Activated CD4-positive, alpha-beta T cell treated with anti-CD3 and anti-CD28 coated beads for 36 hours (primary cell): Measurements from ENCODE around the gene PRELID1. TPM values are rescaled to one million over a fixed set of nuclear protein-coding genes. Genes with fewer than 3 reads are reported as not detected.

Experiments used
- ATAC-seq: fragments of 200-7000 bp; cut with Tn5 transposase; one replicate; pipeline ENCODE4 v1.10.0; 2021; ENCODE audit warnings: mild to moderate bottlenecking, moderate library complexity
- CTCF ChIA-PET: fragments of 350-600 bp; sonication (Branson Sonifier 250); formaldehyde crosslinking; loops from one replicate; lab custom pipeline; 2021; ENCODE audit warnings: antibody characterized with exemption; lab: Charles Lee
- POLR2A ChIA-PET: fragments of 350-600 bp; sonication (Branson Sonifier 250); formaldehyde crosslinking; loops from one replicate; lab custom pipeline; 2021; ENCODE audit warnings: antibody characterized with exemption, inconsistent platforms; lab: Charles Lee
- DNase-seq: peaks from one replicate; pipeline ENCODE4 v3.0.0-alpha.2; 2020
- H3K27ac Mint-ChIP-seq: one replicate; pipeline ENCODE4 v1.8.0; 2021; ENCODE audit warnings: mixed read lengths
- H3K27me3 Mint-ChIP-seq: one replicate; pipeline ENCODE4 v1.8.0; 2021; ENCODE audit warnings: mixed read lengths
- H3K36me3 Mint-ChIP-seq: one replicate; pipeline ENCODE4 v1.8.0; 2021; ENCODE audit warnings: low read depth, mixed read lengths
- H3K4me1 Mint-ChIP-seq: one replicate; pipeline ENCODE4 v1.8.0; 2021; ENCODE audit warnings: mixed read lengths
- H3K4me3 Mint-ChIP-seq: one replicate; pipeline ENCODE4 v1.8.0; 2021; ENCODE audit warnings: mild to moderate bottlenecking, moderate library complexity, mixed read lengths
- H3K9me3 Mint-ChIP-seq: one replicate; pipeline ENCODE4 v1.8.0; 2021; ENCODE audit warnings: low read depth, mixed read lengths
- intact Hi-C, 2 experiments: fragments of 100-400 bp; cut with DNase I in 1 of 2; cut with micrococcal nuclease in 1 of 2; formaldehyde crosslinking; loops; one replicate each; pipeline versions ENCODE4 v1.14.2 to v1.15.1; 2022 to 2024; cut with DNase I, micrococcal nuclease
- total RNA-seq, 2 experiments: library from RNA; stranded (reverse); gene quantifications; one replicate each; pipeline ENCODE4 v1.2.3, GENCODE V29; 2021

The PRELID1 gene
- total RNA-seq, 2 experiments from 2014 or later = 266 to 362 TPM

DNA sequence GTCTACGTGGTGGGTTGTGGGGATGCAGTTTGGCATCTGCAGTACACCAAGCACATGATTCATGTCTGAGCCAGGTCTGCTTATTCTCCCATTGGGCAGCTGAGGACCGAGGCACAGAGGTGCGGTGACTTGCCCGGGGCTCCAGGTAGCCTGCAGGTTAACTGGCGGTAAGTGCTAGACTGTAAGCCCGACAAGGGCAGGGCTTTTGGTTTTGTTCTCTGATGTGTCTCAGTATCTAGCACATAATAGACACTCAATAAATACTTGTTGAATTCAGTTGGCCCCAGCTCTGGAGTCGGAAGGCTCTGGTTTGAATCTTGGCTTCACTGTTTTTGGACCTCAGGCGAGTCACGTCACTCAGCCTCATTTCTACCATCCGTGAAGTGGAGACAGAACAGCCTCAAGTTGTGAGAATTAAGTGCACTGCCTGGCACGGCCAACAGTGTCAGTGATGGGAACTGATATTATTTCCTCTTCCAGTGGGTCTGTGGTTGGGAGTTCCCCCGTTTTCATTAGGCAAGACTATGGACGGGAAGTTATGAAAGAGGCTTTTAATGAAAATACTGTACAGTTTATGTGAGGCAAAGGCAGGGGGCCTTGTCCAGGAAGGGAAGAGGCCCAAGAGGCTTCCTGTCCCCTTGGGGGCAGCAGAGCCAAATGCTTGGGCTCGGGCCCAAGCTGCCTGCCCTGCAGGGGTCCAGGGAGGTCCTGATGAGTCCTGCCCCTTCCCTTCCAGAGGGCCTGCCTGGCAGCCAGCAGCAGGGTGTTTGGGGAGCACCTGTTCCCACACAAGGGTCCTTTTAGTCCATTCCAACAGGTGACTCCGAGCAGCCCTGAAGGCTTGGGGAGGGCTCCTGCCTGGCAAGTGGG is 3.3 kb downstream of the PRELID1 start:
- CTCF ChIA-PET = interaction anchor here (1.2 to 1.3 kb wide), 2 partner anchors 82 to 150 kb away, joined by 3 to 4 read pairs; no protein-coding TSS in a partner anchor
- Mint-ChIP-seq H3K9me3 (no peaks in the 10 kb centered on the region), H3K27ac (peak overlapping the region; percentile 34), H3K36me3 (peaks cover 39% of the 10 kb centered on the region), H3K4me3 (no peak overlapping the region), H3K27me3 (no peaks in the 10 kb centered on the region), H3K4me1 (peaks cover 48% of the 10 kb centered on the region)
- POLR2A ChIA-PET = no interaction called here
- DNase-seq (no peak), ATAC-seq (no peak)
- intact Hi-C loops = loop anchor here in 1 of 2 experiments (10.0 kb wide), 1 partner anchor 898 kb away; the partner anchor contains the start of gene HNRNPAB

DNA sequence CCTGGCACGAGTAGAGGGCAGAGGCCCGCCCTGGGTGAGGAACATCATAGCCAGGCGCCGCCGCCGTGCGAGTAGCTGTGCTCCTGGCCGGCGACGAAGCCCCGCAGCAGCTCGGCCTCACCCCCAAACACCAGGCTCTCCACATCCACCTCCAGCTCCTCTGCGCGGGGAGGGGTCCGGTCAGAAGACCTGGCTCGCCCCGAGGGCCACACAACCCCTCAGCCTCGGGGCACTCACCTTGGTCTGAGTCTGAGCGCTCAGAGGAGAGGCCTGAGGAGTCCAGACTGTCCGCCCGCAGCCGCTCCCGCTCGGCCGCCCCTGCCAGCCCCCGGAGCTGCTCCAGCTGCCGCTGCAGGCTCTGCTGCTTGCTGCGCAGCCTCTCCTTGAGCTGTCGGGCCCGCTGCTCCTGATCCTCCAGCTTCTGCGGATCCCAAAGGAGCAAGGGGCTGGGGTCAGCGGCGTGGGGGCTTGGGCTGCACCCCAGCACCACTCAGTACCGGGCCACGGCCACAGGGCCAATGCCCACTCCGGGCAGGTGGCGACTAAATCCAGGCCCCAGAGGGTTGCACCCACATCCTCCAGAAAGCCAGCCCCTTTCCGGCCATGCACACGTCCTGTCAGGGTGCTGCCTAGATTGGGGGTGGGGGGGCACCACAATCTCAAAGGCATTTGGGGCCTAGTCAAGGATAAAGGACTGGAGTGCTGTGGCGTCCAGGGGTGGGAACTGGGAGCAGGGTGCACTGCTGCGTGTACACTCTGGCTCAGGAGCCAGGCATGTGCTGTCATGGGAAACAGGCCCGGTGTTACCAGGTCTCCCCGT is 4.2 kb downstream of the PRELID1 start:
- DNase-seq (no peak), ATAC-seq (no peak)
- CTCF ChIA-PET = interaction anchor here (0.9 to 4.9 kb wide), 10 partner anchors 41 to 208 kb away, joined by 3 to 47 read pairs (median 8); partner anchors contain the start of gene LMAN2
- no peak overlapping the region for H3K4me3 Mint-ChIP-seq
- no peak overlapping the region for H3K27ac Mint-ChIP-seq
- no peaks in the 10 kb centered on the region for H3K9me3 Mint-ChIP-seq
- peaks cover 39% of the 10 kb centered on the region for H3K36me3 Mint-ChIP-seq
- POLR2A ChIA-PET = interaction anchor here (1.2 kb wide), 1 partner anchor 11 kb away, joined by 6 read pairs; no protein-coding TSS in a partner anchor
- peaks cover 45% of the 10 kb centered on the region for H3K4me1 Mint-ChIP-seq
- intact Hi-C loops = loop anchor here in 1 of 2 experiments (10.0 kb wide), 1 partner anchor 897 kb away; the partner anchor contains the start of gene HNRNPAB
- no peaks in the 10 kb centered on the region for H3K27me3 Mint-ChIP-seq

DNA sequence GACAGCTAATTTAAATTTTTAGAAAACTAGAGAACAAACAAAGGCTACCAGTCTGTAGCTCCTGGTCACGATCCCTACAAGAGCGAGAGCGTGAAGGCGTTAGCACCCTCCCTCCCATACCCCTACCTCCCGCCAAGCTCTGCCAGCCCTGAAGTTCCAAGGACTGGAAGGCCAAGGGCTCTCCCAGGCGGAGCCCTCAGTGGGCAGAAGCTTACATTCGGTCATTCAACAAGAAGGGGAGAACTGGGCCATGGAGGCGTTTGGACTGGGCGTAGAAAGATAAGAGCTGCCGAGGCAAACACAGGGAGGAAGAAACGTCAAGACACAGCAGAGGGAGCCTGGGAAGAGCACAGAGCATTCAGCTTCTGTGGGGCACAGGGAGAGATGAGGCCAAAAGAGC is 5.1 kb downstream of the PRELID1 start:
- Mint-ChIP-seq H3K27me3 (no peaks in the 10 kb centered on the region), H3K4me3 (no peak overlapping the region), H3K36me3 (peaks cover 39% of the 10 kb centered on the region), H3K4me1 (peaks cover 50% of the 10 kb centered on the region), H3K27ac (no peak overlapping the region), H3K9me3 (no peaks in the 10 kb centered on the region)
- DNase-seq = no peak
- ChIA-PET POLR2A (interaction anchor here (1.2 kb wide), 1 partner anchor 10 kb away, joined by 6 read pairs; no protein-coding TSS in a partner anchor), CTCF (interaction anchor here (0.6 to 4.9 kb wide), 26 partner anchors 10 to 662 kb away, joined by 3 to 47 read pairs (median 7); partner anchors contain the start of genes LMAN2, SLC34A1 and TSPAN17)
- no peak for ATAC-seq
- intact Hi-C loops = loop anchor here in 1 of 2 experiments (10.0 kb wide), 1 partner anchor 896 kb away; the partner anchor contains the start of gene HNRNPAB

DNA sequence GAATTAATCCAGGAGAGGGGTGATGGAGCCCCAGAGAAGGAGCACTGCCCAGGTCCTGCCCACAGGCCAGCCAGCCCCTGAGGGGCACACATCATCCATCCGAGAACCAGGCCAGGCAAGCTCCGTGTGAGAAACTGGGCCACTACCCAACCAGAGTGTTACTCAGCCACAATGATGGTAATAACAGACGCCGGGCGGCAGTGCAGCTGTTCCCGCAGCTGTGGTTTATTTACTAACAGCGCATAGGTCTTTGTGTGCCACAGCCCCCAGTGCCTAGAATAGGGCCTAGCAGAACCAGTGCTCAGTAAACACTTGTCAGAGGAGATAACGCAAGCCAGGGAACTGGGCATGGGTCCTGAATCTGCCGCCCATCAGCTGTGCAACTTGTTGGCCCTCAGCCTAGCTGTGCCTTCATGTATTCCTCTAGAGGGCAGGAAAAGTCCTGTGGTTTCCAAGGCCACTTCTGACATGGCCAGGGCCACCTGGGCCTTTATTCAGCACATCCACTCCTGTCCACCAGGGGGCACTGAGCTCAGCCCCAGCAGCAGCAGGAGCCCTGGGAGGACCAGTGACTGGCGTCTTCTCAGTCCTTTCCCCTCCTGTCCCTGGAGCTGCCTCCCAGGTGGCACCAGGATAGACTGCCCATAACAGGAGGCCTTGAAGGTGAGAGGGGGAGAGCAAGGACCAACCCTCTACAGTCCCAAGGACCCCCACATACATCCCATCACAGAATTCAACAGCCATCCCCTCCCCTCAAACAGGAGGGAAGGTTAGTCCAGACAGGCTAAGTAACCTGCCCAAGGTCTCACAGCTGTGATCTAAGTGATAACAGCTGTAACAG is 6.0 kb downstream of the PRELID1 start:
- ATAC-seq = peak; percentile 28
- Mint-ChIP-seq H3K36me3 (peaks cover 33% of the 10 kb centered on the region), H3K4me1 (peaks cover 51% of the 10 kb centered on the region), H3K27me3 (no peaks in the 10 kb centered on the region), H3K4me3 (peak overlapping the region; percentile 44), H3K27ac (peak overlapping the region; percentile 25), H3K9me3 (no peaks in the 10 kb centered on the region)
- DNase-seq = peak; percentile 86
- intact Hi-C loops = loop anchor here (5.0 to 10.0 kb wide), 5 partner anchors 75 to 895 kb away; partner anchors contain the start of genes HNRNPAB (in 1 of the 2), PDLIM7 (in 1 of the 2), SLC34A1 (in 1 of the 2) and TMED9 (in 1 of the 2)
- CTCF ChIA-PET = interaction anchor here (0.6 to 4.9 kb wide), 38 partner anchors 9 to 663 kb away, joined by 3 to 47 read pairs (median 4); partner anchors contain the start of genes LMAN2, PDLIM7, SLC34A1 and TSPAN17
- POLR2A ChIA-PET = interaction anchor here (1.0 to 1.5 kb wide), 2 partner anchors 11 to 145 kb away, joined by 3 to 4 read pairs; no protein-coding TSS in a partner anchor

DNA sequence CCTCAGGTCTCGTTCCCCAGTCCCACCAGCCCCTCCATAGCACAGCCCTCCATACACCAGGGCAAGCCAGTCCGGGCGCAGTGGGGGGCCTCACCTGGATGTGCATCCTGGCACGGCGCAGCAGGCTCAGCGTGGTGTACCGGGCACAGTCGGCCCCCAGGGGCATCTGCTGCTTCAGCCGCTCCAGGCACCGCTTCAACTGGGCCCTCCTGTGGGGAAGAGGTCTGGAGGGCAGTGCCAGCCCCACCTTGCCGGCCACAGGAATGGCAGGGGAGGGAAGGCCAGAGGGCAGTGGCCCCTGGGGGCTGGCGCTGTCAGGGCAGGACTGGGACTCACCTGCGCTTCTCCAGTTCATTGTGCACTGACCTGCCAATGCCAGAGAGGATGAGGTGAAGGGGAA is 6.7 kb downstream of the PRELID1 start:
- DNase-seq (no peak), ATAC-seq (no peak)
- H3K27me3 Mint-ChIP-seq = no peaks in the 10 kb centered on the region
- H3K27ac Mint-ChIP-seq = no peak overlapping the region
- peaks cover 26% of the 10 kb centered on the region for H3K36me3 Mint-ChIP-seq
- ChIA-PET CTCF (interaction anchor here (0.8 to 4.9 kb wide), 33 partner anchors 8 to 211 kb away, joined by 3 to 47 read pairs (median 5); partner anchors contain the start of genes DOK3, LMAN2, PDLIM7 and SLC34A1), POLR2A (interaction anchor here (1.0 to 1.5 kb wide), 2 partner anchors 12 to 145 kb away, joined by 3 to 4 read pairs; no protein-coding TSS in a partner anchor)
- peaks cover 43% of the 10 kb centered on the region for H3K4me1 Mint-ChIP-seq
- intact Hi-C loops = loop anchor here (5.0 to 10.0 kb wide), 4 partner anchors 74 to 663 kb away; partner anchors contain the start of genes PDLIM7 (in 1 of the 2), SLC34A1 (in 1 of the 2), TMED9 (in 1 of the 2) and TSPAN17 (in 1 of the 2)
- H3K9me3 Mint-ChIP-seq = no peaks in the 10 kb centered on the region
- peak overlapping the region; percentile 85 for H3K4me3 Mint-ChIP-seq

DNA sequence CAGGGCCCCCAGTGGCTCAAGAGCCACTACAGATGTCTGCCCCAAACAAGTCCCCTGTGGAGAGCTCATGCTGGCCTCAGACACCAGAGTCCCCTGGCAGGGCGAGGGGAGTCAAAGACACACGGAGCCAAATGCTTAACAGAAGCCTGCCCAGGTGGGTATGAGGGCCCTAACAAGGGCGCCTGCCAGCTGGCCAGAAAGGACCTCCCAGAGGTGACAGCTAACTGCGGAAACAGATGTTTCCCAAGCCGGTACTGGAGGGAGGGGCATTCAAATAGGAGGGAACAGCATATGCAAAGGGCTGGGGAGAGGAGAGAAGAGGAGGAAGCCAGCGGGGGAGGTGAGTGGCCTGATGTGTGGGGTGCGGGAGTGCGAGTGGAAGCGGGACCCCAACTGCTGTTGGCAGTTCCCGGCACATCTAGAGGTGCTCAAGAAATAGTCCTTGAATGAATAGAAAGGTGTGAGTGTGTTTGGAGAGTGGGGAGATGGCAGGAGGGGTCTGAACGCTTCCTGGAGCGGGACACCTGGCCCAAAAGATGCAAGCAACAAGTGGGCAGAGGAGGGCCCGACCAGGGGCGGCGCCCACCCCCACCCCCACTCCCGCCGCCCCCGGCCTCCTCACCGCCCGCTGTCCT is 7.3 kb downstream of the PRELID1 start:
- DNase-seq (peak; percentile 49), ATAC-seq (no peak)
- POLR2A ChIA-PET = interaction anchor here (1.5 kb wide), 1 partner anchor 12 kb away, joined by 3 read pairs; no protein-coding TSS in a partner anchor
- H3K27ac Mint-ChIP-seq = peak overlapping the region; percentile 56
- no peaks in the 10 kb centered on the region for H3K27me3 Mint-ChIP-seq
- peaks cover 20% of the 10 kb centered on the region for H3K36me3 Mint-ChIP-seq
- H3K4me1 Mint-ChIP-seq = peaks cover 38% of the 10 kb centered on the region
- CTCF ChIA-PET = interaction anchor here (0.8 to 4.9 kb wide), 17 partner anchors 8 to 198 kb away, joined by 3 to 47 read pairs (median 6); partner anchors contain the start of gene DOK3
- peak overlapping the region; percentile 85 for H3K4me3 Mint-ChIP-seq
- intact Hi-C loops = loop anchor here (1.0 to 10.0 kb wide), 5 partner anchors 74 to 664 kb away; partner anchors contain the start of genes FGFR4 (in 1 of the 2), PDLIM7 (in 1 of the 2), SLC34A1 (in 1 of the 2) and TMED9 (in 1 of the 2)
- no peaks in the 10 kb centered on the region for H3K9me3 Mint-ChIP-seq

DNA sequence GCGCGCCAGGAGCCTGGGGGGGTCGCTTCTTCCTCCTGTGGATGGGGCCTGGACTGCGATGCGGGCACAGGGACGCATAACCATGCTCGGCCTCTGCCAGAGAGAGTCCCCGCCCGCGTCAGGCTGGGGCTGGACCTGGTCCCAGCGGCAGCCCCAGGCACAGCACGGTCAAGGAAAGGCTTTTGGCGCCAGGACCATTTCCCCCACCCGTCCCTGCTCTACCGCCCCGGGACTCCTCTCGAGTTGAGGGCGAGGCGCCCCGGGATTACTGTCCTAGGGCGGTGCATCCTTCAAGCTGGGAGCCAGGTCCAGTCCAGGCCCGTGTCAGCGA is 7.8 kb downstream of the PRELID1 start:
- intact Hi-C loops = loop anchor here (1.0 to 10.0 kb wide), 5 partner anchors 73 to 664 kb away; partner anchors contain the start of genes FGFR4 (in 1 of the 2), PDLIM7 (in 1 of the 2), SLC34A1 (in 1 of the 2) and TMED9 (in 1 of the 2)
- Mint-ChIP-seq H3K9me3 (no peaks in the 10 kb centered on the region), H3K36me3 (peaks cover 15% of the 10 kb centered on the region), H3K4me3 (peak overlapping the region; percentile 85), H3K27me3 (no peaks in the 10 kb centered on the region), H3K27ac (no peak overlapping the region), H3K4me1 (peaks cover 33% of the 10 kb centered on the region)
- ChIA-PET CTCF (interaction anchor here (1.1 to 4.9 kb wide), 6 partner anchors 13 to 198 kb away, joined by 3 to 47 read pairs (median 6); no protein-coding TSS in a partner anchor), POLR2A (interaction anchor here (1.3 kb wide), 1 partner anchor 115 kb away, joined by 5 read pairs; the partner anchor contains the start of gene GRK6)
- ATAC-seq = no peak
- DNase-seq = no peak

DNA sequence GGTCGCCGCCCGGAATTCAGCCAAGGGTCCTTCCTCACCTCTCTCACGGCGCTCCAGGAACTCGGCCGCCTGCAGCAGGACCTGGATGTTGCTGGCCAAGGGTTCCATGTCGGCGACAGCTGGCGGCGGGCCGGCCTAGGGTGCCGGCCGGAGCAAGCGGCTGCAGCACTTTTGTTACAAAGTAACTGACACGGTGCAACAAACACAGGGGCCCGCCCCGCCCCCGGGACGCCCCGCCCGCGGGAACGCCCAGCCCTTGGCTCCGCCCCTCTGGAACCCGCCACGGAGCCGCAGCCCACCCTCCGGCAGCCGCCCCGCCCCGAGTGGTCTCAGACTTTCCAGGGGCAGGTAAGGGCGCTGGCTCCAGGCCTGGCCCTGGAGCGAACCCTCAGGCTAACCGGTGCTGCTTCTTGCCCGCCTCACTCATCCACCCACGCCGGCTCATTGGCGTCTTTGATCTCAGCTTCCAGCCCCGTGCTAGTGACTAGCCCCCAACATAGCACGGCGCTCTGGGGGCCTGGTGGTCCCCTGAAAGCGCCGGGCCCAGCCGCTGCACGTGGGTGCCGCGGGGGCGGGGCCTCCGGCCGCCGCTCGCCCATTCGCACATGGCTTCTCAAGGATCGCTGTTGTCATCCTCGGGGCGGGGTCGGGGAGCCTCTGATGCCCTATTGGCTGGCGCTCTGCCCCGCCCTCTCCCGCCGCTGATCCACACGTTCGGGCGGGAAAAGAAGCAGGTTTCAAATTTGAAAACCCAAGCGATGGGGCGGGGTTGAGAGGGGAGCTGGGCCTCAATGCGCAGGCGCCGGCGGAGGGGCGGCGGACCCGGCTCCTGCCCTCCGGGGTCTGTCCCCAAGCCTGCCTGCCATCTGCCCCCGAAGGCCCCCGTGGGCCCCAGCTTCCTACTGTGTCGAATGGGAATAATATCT is 8.4 kb downstream of the PRELID1 start, which contains the start of gene MXD3:
TSS of gene MXD3 (minus strand) at position 176 of the 926 bp plus-strand sequence. CDS start at position 108, 68 bp downstream.
- CTCF ChIA-PET = interaction anchor here (0.6 to 4.9 kb wide), 18 partner anchors 11 to 183 kb away, joined by 3 to 47 read pairs (median 3); no protein-coding TSS in a partner anchor
- no peaks in the 10 kb centered on the region for H3K9me3 Mint-ChIP-seq
- peaks cover 9% of the 10 kb centered on the region for H3K36me3 Mint-ChIP-seq
- ATAC-seq (peak; percentile 88), DNase-seq (peak; percentile 99)
- H3K4me3 Mint-ChIP-seq = peak within 1 kb of the TSS; percentile 85
- no peaks in the 10 kb centered on the region for H3K27me3 Mint-ChIP-seq
- intact Hi-C loops = loop anchor here (1.0 to 10.0 kb wide), 16 partner anchors 9 to 775 kb away; partner anchors contain the start of genes GRK6 (in 2 of the 2), LMAN2 (in 2 of the 2), PDLIM7 (in 2 of the 2) and FGFR4 (in 1 of the 2)
- POLR2A ChIA-PET = interaction anchor here (0.7 to 1.6 kb wide), 6 partner anchors 77 to 197 kb away, joined by 3 to 7 read pairs (median 4); partner anchors contain the start of gene GRK6
- peak within 1 kb of the TSS; percentile 84 for H3K27ac Mint-ChIP-seq
- peaks cover 28% of the 10 kb centered on the region for H3K4me1 Mint-ChIP-seq
